CD4-positive, alpha-beta T cell treated with Interleukin-6 at 100 ng/mL for 8 hours (primary cell): Measurements from ENCODE around the gene HRH1.
"Not testable (repeated sequence)": the region's sequence is repeated elsewhere in the genome, so short reads cannot be mapped to it uniquely, and the experiment has no call there.

ENCODE experiments used
- DNase-seq: peaks from one replicate; pipeline ENCODE4 v3.0.0-alpha.2; 2020; ENCODE audit warnings: mixed read lengths, low spot score

HRH1 gene

DNA sequence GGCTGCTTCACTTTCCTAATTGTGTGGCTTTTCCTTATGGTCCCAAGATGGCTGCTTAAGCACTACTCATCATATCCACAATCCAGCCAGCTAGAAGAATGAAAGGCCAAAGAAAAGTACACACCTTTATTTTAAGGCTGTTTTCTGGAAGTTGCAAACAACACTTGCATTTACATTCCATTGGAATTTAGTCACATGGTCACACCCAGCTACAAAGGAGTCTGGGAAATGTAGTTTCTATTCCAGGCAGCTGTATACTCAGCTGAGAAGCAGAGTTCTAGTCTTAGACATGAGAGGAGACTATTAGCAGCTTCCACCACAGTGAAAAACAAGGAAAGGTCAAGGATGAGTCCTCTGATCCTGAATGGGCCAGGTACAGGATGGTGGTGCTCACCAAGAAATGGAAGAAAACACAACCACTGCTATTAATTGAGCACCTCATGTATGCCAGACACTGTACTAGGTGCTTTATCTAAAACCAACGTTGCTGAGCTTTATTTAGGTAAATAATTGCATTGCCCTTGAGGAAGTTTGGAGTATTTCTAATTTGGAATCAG lies 89.9 kb downstream of the HRH1 start:
- no peak for DNase-seq

DNA sequence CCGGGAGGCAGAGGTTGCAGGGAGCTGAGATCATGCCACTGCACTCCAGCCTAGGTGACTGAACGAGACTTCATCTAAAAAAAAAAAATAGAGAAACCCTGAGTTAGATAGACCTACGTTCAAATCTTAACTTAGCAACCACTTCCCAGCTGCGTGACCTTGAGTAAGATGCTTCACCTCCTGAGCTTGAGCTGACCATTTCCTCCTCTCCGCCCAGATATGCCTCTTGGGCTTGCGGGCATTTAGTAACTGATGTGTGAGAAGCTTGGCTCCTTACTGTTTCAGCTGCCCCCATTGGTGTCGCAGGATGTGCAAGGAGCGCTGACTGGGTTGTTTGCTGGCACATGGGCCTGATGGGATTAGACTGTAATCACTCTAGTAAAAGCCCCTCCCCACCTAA lies 91.0 kb downstream of the HRH1 start:
- DNase-seq = no peak

DNA sequence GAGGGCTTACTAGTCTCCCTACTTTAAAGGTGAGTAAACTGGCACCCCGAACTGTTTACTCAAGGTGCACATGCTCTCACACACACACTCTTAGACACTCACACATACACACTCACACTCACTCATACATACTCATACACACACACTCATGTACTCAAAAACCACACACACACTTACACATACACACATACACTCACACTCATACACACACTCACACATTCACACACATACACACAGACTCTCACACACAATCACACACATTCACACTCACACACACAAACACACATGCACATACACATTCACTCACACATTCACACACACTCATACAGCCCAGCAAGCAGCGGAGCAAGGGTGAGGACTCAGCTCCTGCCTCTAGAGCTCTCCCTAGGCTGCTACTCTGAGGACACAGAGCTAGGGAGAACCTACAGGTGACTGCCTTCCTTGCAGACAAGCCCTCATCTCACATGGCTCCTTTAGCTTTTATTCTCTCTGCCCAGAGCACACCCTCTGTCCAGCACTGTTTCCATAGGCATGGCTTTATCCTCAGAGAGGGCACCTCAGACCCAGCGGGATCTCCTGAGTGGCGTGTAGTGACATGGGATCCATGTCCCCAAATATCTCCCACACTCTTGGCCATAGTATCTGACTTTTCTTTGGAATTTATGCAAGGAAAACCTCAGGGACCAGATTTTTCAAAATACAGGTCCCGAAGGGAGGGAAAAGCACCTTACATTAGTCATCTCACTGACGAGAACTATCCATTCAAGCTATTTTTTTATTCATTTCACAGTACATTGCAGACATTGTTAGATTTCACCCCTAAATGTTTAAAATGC lies 91.8 kb downstream of the HRH1 start:
- DNase-seq = no peak

DNA sequence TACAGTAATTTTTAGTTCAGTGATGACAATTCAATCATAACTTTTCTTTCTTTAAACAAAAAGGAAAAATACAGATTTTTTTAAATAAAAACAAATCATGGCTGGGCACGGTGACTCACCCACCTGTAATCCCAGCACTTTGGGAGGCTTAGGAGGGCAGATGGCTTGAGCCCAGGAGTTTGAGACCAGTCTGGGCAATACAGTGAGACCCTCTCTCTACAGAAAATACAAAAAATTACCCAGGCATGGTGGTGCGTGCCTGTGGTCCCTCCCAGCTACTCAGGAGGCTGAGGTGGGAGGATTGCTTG lies 92.3 kb downstream of the HRH1 start:
- no peak for DNase-seq

DNA sequence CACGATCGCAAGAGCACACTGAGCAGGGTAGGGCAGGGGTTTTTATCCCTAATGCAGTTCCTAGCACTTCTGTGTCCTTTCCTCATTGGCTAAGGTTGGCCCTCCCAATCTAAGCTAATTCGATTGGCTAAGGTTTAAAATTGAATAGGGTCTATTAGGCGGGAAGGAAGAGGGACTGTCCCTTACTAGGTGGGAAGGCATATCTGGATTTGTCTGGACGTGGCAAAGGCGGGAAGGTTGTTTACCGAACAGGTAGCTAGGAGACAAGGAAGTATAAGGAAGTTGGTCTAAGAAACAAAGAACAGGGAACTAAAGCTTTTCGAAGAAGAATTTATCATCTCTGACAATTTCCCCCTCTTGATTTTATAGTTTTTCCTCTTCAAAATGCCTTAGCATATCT lies 93.1 kb downstream of the HRH1 start:
- DNase-seq = no peak

DNA sequence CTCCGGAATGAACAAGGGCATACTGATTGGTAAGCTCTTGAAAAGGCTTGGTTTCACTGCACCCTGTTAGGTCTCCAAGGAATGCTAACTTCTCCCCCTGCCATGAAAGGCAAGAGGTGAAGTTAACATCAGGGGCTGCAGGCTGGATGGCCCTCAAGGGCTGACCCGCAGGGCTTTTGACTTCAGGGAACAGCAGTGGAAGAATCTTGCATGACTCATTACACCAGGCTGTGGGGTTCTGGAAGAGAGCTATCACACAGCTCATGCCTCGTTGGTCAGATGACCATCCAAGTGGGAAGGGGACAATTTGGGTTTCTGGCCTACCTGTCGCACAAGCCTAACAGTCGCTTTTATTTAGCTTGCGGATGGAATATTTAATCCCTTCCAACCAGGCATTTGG lies 94.3 kb downstream of the HRH1 start:
- no peak for DNase-seq

DNA sequence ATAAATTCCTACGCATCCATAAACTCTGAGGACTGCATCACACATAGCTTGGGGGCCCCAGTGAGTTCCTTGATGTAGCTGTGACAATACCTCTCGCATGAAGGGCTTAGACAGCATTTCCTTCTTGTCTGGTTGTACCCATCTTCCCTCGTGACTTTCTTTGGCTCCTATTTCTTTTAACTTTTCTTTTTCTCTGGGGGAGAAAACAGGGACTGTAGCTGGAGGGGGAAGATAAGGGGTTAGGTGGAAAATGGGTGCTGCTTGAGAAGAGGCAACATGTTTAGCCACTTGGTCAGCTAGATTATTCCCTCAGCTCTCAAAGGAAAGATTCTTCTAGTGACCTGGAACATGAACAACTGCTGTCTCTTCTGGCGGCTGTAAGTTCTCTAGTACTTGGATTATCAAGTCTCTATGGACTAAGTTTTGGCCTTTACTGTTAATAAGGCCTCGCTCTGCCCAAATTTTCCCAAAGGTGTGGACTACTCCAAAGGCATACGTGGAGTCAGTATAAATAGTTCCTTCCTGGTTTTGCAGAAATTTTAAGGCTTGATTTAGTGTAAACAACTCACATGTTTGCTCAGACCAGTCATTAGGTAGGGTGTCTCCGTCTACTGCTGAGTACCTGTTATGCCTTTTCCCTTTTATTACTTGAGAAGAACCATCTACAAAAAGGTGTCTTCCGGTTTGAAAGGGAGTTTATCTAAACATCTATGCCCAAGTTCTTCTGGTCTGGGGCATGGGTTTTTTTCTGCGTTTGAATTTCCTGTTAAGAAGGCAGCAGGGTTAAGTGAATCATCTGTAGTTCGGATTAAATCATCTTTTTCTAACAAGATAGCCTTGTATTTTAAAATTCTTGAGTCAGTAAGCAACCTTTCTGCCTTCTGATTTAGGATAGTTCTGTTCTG lies 96.9 kb downstream of the HRH1 start:
- peak; percentile 27 for DNase-seq

DNA sequence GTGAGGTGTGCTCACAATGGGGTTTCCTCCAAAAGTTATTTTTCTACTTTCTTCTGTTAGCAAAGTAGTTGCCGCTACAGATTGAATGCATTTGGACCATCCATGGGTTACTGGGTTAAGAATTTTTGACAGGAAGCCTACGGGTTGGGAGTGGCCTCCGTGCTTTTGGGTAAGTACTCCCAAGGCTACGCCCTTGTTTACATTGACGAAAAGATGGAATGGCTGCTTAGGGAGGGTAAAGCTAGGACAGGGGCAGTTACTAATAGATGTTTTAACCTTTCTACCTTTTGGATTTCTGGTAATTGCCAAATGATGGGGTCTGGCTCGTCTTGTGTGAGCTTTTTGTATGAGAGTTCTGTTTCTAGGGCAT lies 97.5 kb downstream of the HRH1 start:
- no peak for DNase-seq

DNA sequence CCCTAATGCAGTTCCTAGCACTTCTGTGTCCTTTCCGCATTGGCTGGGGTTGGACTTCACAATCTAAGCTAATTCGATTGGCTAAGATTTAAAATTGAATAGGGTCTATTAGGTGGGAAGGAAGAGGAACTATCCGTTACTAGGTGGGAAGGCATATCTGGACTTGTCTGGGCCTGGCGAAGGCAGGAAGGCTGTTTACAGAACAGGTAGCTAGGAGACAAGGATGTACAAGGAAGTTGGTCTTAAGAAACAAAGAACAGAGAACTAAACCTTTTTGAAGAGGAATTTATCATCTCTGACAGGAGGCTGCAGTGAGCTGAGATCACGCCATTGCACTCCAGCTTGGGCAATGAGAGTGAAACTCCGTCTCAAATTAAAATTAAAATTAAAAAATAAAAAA lies 100.6 kb downstream of the HRH1 start:
- DNase-seq = no peak

DNA sequence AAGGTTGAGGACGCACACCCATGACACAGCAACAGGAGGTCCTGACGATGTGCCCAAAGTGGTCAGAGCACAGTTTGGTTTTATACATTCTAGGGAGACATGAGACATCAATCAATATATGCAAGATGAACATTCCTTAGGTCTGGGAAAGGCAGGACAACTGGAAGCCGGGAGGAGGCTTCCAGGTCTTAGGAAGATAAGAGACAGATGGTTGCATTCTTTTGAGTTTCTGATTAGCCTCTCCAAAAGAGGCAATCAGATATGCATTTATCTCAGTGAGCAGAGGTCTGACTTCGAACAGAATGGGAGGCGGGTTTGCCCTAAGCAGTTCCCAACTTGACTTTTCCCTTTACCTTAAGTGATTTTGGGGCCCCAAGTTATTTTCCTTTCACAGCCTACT lies 101.2 kb downstream of the HRH1 start:
- not testable (repeated sequence) for DNase-seq

DNA sequence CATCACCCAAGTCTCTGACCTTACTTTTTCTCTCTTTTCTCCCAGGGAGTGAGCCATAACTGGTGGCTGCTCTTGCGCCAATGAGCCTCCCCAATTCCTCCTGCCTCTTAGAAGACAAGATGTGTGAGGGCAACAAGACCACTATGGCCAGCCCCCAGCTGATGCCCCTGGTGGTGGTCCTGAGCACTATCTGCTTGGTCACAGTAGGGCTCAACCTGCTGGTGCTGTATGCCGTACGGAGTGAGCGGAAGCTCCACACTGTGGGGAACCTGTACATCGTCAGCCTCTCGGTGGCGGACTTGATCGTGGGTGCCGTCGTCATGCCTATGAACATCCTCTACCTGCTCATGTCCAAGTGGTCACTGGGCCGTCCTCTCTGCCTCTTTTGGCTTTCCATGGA lies 104.7 kb downstream of the HRH1 start:
- no peak for DNase-seq

DNA sequence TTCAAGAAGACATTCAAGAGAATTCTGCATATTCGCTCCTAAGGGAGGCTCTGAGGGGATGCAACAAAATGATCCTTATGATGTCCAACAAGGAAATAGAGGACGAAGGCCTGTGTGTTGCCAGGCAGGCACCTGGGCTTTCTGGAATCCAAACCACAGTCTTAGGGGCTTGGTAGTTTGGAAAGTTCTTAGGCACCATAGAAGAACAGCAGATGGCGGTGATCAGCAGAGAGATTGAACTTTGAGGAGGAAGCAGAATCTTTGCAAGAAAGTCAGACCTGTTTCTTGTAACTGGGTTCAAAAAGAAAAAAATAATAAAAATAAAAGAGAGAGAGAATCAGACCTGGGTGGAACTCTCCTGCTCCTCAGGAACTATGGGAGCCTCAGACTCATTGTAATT lies 106.2 kb downstream of the HRH1 start:
- DNase-seq = no peak

DNA sequence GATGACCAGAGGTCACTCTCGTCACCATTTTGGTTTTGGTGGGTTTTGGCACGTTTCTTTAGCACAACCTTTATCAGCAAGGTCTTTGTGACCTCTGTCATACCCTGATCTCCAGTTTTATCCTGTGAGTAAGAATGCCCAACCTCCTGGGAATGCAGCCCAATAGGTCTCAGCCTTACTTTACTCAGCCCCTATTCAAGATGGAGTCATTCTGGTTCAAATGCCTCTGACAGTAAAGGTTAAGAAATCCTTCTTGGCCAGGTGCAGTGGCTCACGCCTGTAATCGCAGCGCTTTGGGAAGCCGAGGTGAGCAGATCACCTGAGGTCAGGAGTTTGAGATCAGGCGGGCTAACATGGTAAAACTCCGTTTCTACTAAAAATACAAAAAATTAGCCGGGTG lies 114.7 kb downstream of the HRH1 start:
- no peak for DNase-seq

DNA sequence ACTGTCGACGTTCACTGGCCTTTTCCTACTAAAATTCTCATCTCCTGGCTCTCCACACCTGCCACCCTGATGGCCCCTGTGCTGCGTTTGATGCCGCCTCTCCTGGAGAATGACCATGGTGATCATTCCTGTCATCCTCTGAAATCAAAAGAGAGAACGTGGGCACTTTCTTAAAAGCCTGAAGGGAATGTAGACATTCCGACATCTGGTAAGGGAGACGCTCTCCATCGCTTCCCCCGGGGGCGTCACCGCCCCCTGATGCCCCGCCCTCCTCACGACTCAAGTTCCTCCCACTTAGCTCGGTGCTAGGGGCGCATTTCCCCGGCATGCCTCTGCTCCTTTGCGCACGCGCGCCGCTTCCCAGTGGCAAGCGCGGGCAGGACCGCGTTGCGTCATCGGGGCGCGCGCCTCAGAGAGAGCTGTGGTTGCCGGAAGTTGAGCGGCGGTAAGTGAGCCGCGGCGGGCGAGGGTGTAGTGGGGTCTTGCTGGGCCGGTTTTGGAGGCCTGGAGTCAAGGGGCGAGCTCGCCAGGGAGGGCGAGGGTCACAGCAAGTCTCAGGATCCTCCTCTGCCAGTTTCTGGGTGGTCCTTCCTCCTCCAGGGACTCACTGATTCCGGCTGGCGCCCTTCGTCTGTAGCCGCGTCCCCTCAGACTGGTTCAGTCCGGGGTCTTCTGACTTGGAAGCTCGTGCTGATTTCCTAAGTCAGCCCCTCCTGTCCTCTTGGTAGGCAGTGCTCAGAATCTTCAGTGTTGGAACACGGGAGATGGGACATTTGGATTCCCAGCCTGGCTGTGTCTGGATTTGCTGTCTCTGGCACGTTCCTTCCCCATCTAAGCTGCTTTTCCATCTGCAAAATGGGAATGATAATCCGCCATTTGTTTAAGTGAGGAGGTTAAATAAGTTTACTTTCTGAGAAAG lies 118.0 kb downstream of the HRH1 start, which contains the start of gene ATG7:
Gene ATG7, plus strand, starts transcription at position 412 of the 919 bp plus-strand sequence. CDS start 26,299 bp downstream, outside the sequence.
- peak; percentile 97 for DNase-seq

DNA sequence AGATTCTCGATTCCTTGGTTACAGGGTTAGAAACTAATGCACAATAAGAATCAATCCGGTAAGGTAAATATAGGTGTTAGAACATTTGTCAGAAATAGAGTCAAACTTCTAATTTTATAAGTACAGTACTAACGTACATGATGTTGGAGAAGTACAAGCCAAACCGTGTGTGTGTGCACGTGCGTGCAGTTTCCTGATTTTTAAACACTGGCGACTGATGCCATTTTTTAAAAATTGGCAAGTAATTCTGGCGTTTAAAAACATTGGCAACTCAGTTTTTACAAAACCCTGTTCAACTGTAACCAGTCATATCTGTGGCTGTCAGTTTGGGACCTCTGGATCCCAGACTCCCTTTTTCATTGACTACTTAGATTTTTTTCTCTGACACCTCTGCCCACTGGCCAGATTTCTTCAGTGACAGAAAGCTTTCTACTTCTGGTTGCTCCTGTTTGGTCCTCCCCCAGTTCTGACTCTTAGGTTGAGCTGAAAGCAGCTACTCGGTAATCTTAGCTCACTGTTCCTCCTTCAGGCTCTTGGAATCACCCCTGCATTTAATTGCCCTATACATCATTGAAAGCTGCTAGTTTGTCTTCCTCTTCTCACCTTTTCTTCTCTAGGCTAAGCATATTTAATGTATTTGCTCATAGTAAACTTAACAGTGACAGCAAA lies 118.7 kb downstream of the HRH1 start:
- no peak for DNase-seq

DNA sequence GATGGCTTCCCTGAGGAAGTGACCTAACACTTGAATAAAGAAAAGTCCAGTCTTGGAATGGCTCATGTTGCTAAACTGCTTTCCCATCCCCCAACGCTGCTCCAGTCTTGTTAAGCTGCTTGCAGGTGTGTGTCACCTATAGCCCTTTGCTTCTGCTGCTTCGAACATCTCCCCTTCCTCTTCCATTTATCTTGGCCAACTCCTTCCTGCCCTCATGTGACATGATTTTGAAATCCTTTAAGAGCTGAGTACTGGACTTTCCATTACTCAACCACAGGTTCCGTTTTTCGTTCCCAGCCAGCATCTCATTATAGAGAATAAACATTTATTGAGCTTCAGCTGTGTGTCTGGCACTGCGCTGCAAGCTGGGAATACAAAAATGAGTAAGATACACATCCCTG lies 119.6 kb downstream of the HRH1 start:
- no peak for DNase-seq

DNA sequence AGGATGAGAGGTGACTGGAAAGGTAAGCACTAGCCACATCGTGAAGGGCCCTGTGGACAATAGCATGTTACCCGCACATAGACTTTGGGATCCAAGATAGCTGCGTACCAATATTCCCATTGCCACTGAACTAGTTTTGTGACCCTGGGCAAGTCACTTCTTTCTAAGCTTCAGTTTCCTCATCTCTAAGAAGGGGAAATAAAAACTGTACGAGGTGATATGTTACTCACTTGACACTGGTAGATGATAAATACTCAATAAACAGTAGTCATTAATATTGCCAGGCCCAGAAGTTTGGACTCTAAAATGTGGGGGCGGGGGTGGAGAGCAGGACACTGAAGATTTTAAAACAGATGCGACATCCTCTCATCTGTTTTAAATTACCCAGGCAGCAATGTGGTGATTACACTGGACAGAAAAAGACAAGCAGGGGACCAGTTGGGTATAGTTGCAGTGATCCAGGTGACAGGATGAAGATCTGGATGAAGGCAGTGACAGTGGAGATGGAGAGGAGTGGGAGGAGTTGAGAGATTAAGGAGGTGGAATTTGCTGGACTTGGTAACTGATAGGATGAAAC lies 120.4 kb downstream of the HRH1 start:
- DNase-seq = no peak

DNA sequence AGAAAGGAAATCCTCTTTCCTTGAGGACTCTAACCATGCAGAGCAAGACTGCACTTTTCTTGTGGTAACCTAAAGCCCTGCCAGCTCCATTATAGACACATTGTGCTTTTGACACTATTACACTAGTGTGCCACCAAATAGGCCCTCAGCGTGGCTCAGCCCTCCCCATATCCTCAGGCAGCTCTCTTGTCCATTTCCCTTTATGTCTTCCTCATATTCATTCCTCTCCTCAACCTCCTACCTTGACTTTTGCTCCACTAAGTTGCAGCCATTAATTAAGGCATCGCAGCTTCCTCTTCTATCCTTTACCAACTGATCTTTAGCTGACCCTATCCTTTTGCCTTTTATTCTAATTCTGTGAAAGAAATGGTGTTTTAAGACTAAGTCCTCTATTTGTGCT lies 121.6 kb downstream of the HRH1 start:
- DNase-seq = no peak

DNA sequence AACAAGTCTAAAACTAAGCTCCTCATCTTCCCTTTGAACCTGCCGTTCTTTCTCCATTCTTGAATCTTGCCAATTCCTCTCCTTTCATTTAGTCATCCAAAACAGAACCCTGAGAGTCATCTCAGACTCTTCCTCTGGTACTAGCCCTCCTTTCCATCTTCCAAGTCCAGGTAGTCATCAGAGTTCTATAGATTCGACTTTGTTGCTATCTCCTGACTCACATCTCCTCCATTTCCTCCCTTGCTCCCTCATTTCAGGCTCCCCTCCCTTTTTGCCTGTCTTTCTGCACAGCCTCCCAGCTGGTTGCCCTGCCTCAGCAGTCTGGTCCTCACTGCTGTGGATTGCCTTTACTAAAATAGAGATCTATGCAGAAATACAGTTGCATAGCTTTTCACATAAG lies 122.6 kb downstream of the HRH1 start:
- DNase-seq = no peak

DNA sequence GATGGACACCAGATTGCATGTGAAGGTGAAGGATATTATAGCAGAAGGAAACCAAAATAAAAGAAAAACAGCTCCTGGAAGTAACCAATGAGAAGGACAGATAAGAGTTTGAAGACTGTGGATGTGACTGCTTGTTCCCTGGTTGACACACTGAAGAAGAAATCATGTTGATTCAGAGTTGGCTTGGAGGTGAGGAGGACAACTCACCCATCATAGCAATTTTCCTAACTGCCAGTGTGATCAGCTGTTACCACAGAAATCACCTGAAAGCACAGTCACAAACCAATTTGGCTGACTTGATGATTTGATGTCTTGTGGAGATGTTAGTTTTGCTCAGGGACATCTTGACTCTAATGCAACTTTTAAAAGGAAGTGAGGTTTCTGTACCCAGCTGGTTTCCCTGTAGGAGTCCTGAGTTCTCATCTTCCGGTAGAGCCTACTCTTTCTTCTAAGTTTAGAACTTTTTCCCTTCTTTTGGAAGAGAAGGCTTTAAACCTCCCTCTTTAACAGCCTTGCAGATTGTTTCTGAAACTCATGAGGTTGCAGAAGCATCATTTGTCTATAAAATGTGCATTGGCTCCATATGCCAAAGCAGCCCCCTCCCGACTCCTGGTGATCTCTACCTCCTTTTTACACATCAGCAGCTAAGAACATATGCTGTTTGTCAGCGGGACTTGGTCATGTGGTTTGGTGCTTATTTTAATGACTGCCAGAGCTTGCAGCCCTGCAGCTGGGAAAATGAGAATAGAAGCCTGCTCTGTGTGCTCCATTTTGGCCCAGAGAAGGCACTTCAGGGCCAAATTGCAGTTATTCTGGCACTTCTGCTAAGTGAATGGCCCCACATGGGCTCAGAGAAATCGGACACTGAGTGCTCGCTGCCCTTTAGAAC lies 128.2 kb downstream of the HRH1 start:
- DNase-seq = no peak
